DOHH2 (cell line): ENCODE results near the gene ANXA3.

Source experiments
- H3F3A ChIP-seq: fragments of 200-600 bp; sonication (generic), shearing (Covaris generic); 2 replicates; pipeline ENCODE4 v1.6.0; 2016; ENCODE audit warnings: antibody characterized with exemption, mild to moderate bottlenecking; ENCODE audit not compliant: control insufficient read depth, insufficient read depth
- H3K27ac ChIP-seq: fragments of 200-600 bp; sonication (generic); 2 replicates; pipeline ENCODE4 v1.5.1; 2014; ENCODE audit warnings: low read depth, mild to moderate bottlenecking, low read length, moderate library complexity
- H3K27me3 ChIP-seq: fragments of 200-600 bp; sonication (generic); 2 replicates; pipeline ENCODE4 v1.6.1; 2014; ENCODE audit warnings: mild to moderate bottlenecking, low read length, mixed read lengths; ENCODE audit not compliant: control insufficient read depth
- H3K36me3 ChIP-seq: fragments of 200-600 bp; sonication (generic); 2 replicates; pipeline ENCODE4 v1.6.1; 2014; ENCODE audit warnings: mild to moderate bottlenecking, low read length, moderate library complexity, mixed read lengths; ENCODE audit not compliant: control insufficient read depth
- H3K4me1 ChIP-seq: fragments of 200-600 bp; sonication (generic); 2 replicates; pipeline ENCODE4 v1.6.1; 2014; ENCODE audit warnings: mild to moderate bottlenecking, low read length, mixed read lengths; ENCODE audit not compliant: control insufficient read depth
- H3K4me2 ChIP-seq: fragments of 200-600 bp; sonication (generic); 2 replicates; pipeline ENCODE4 v1.6.0; 2014; ENCODE audit warnings: mild to moderate bottlenecking, low read length, moderate library complexity
- H3K4me3 ChIP-seq: fragments of 200-600 bp; sonication (generic); 2 replicates; pipeline ENCODE4 v1.5.1; 2014; ENCODE audit warnings: mild to moderate bottlenecking, low read length, mixed read lengths
- H3K79me2 ChIP-seq: fragments of 200-600 bp; sonication (generic); 2 replicates; pipeline ENCODE4 v1.6.1; 2014; ENCODE audit warnings: mild to moderate bottlenecking, low read length, mixed read lengths; ENCODE audit not compliant: control insufficient read depth
- H3K9me2 ChIP-seq: fragments of 200-600 bp; sonication (generic); replicated peaks from 2 replicates; pipeline ENCODE4 v1.6.1; 2014; ENCODE audit warnings: mild to moderate bottlenecking, low read length, mixed read lengths; ENCODE audit not compliant: control insufficient read depth
- H3K9me3 ChIP-seq: fragments of 200-600 bp; sonication (generic); 2 replicates; pipeline ENCODE4 v1.6.1; 2014; ENCODE audit warnings: antibody characterized with exemption, low read length, mixed read lengths; ENCODE audit not compliant: control insufficient read depth, insufficient read depth
- H4K20me1 ChIP-seq: fragments of 200-600 bp; sonication (generic); 2 replicates; pipeline ENCODE4 v1.6.0; 2014; ENCODE audit warnings: low read depth, mild to moderate bottlenecking, antibody characterized with exemption, low read length, moderate library complexity; ENCODE audit not compliant: control insufficient read depth, insufficient read depth
- CTCF ChIP-seq: fragments of 200-600 bp; sonication (generic); IDR thresholded peaks from one replicate; pipeline ENCODE4 v1.5.1; 2014; ENCODE audit warnings: antibody characterized with exemption, mild to moderate bottlenecking, low read depth, low read length; ENCODE audit not compliant: poor library complexity, severe bottlenecking
- EZH2phosphoT487 ChIP-seq: fragments of 200-600 bp; sonication (generic); IDR thresholded peaks from 2 replicates; pipeline ENCODE4 v1.6.1; 2017; ENCODE audit warnings: borderline replicate concordance, mild to moderate bottlenecking, antibody characterized with exemption, low read length, moderate library complexity, mixed read lengths

ANXA3 gene

GRCh38 chr4:78542373-78542772, 9.2 kb upstream of the ANXA3 start:
- no peaks in the 10 kb centered on the region for H3F3A ChIP-seq
- TF ChIP-seq EZH2phosphoT487 (no peak), CTCF (no peak)
- no peaks in the 10 kb centered on the region for H4K20me1 ChIP-seq
- H3K9me2 ChIP-seq = no peaks in the 10 kb centered on the region
- H3K4me2 ChIP-seq = no peak overlapping the region
- H3K4me1 ChIP-seq = no peaks in the 10 kb centered on the region
- H3K4me3 ChIP-seq = no peak overlapping the region
- H3K79me2 ChIP-seq = no peaks in the 10 kb centered on the region
- no peaks in the 10 kb centered on the region for H3K9me3 ChIP-seq
- H3K27me3 ChIP-seq = peaks cover 8% of the 10 kb centered on the region; the same call in 1 of the 2 replicates
- no peak overlapping the region for H3K27ac ChIP-seq
- H3K36me3 ChIP-seq = no peaks in the 10 kb centered on the region

- TF ChIP-seq CTCF (no peak), EZH2phosphoT487 (no peak)
- no peaks in the 10 kb centered on the region for H4K20me1 ChIP-seq
- peaks cover 8% of the 10 kb centered on the region; the same call in 1 of the 2 replicates for H3K27me3 ChIP-seq
- no peaks in the 10 kb centered on the region for H3K79me2 ChIP-seq
- no peak overlapping the region for H3K27ac ChIP-seq
- no peaks in the 10 kb centered on the region for H3K4me1 ChIP-seq
- H3K36me3 ChIP-seq = no peaks in the 10 kb centered on the region
- H3K9me2 ChIP-seq = no peaks in the 10 kb centered on the region
- no peak overlapping the region for H3K4me2 ChIP-seq
- no peaks in the 10 kb centered on the region for H3K9me3 ChIP-seq
- H3K4me3 ChIP-seq = no peak overlapping the region
- no peaks in the 10 kb centered on the region for H3F3A ChIP-seq
These were observed 8.0 kb upstream of the ANXA3 start for GRCh38 chr4:78543424-78544125.

GRCh38 chr4:78544678-78545077, 6.9 kb upstream of the ANXA3 start:
- H4K20me1 ChIP-seq = no peaks in the 10 kb centered on the region
- H3K27ac ChIP-seq = no peak overlapping the region

More at GRCh38 chr4:78544678-78545077, 6.9 kb upstream of the ANXA3 start:
- Histone ChIP-seq H3K36me3 (no peaks in the 10 kb centered on the region), H3K9me2 (no peaks in the 10 kb centered on the region), H3K4me3 (no peak overlapping the region), H3K27me3 (peaks cover 8% of the 10 kb centered on the region; the same call in 1 of the 2 replicates), H3F3A (no peaks in the 10 kb centered on the region), H3K79me2 (no peaks in the 10 kb centered on the region), H3K9me3 (no peaks in the 10 kb centered on the region), H3K4me1 (no peaks in the 10 kb centered on the region), H3K4me2 (no peak overlapping the region)
- TF ChIP-seq CTCF (no peak), EZH2phosphoT487 (no peak)
